ENCODE results near the gene DENND4A.
"Not testable (repeated sequence)": the region's sequence is repeated elsewhere in the genome, so short reads cannot be mapped to it uniquely, and the experiment has no call there.

Gene DENND4A

DNA sequence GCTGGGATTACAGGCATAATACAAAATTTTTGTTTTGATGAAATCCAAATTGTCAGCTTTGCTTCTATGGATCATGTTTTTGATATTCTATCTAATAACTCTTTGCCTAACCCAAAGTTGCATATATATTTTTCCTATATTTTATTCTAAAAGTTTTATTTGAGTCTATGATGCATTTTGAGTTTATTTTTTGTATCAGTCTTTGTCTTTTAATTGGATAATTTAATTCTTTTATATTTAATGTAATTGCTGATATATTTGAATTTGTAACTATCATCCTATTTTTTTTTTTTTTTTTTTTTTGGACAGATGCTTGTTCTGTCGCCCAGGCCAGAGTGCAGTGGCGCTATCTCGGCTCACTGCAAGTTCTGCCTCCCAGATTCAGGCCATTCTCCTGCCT lies 19.7 kb upstream of the DENND4A start:
- Histone ChIP-seq H3K36me3 (ENCODE audit: control insufficient read depth in 2 of 2, insufficient read depth in 1 of 2, low read length in 2 of 2) (no peaks in the 10 kb centered on the region), H3K4me3 (ENCODE audit: low read depth, low read length) (no peak overlapping the region), H3K27ac (ENCODE audit: extremely low read depth, low read depth, low read length) (no peak overlapping the region), H3K4me1 (ENCODE audit: control insufficient read depth, insufficient read depth, low read length) (no peaks in the 10 kb centered on the region), H3K9me3 (ENCODE audit: control insufficient read depth, insufficient read depth, low read depth, low read length) (no peaks in the 10 kb centered on the region)
- ChIA-PET CTCF (interaction anchor here (0.6 to 1.0 kb wide), 2 partner anchors 17 to 21 kb away, joined by 3 read pairs; no protein-coding TSS in a partner anchor), POLR2A (interaction anchor here (0.6 kb wide), 1 partner anchor 517 kb away, joined by 6 read pairs; no protein-coding TSS in a partner anchor)
- no peak for TF ChIP-seq ZFP69B (tag by site-specific recombination; IDR thresholded peaks at IDR 0.05)
- no peak for TF ChIP-seq ZNF133 (tag by site-specific recombination; IDR thresholded peaks at IDR 0.05)
- peak; percentile 70 for TF ChIP-seq SETDB1 (IDR thresholded peaks at IDR 0.05; ENCODE audit: insufficient read length, low read length)

DNA sequence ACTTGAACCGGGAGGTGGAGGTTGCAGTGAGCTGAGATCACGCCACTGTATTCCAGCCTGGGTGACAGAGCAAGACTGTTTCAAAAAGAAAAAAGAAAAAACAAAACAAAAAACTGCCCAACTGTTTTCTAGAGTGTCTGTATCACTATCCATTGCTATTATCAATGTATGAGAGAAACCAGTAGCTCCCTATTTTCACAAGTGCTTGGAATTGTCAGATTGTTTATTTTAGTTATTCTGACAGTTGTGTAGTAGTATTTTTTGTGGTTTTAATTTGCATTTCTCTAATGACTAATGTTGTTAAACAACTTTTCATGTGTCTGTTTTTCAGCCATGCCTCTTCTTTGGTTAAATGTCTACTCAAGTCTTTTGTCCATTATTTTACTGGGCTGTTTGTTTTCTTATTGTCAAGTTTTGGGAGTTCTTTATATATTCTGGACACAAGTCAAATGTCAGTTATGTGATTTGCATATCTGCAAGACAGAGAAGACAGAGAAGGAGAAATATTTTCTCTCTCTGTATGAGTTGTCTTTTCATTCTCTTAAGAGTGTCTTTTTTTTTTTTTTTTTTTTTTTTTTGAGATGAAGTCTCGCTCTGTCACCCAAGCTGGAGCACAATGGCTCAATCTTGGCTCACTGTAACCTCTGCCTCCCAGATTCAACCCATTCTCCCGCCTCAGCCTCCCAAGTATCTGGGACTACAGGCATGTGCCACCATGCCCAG lies 19.1 kb upstream of the DENND4A start:
- CTCF ChIA-PET = not testable (repeated sequence)
- POLR2A ChIA-PET = interaction anchor here (0.6 kb wide), 1 partner anchor 516 kb away, joined by 6 read pairs; no protein-coding TSS in a partner anchor

DNA sequence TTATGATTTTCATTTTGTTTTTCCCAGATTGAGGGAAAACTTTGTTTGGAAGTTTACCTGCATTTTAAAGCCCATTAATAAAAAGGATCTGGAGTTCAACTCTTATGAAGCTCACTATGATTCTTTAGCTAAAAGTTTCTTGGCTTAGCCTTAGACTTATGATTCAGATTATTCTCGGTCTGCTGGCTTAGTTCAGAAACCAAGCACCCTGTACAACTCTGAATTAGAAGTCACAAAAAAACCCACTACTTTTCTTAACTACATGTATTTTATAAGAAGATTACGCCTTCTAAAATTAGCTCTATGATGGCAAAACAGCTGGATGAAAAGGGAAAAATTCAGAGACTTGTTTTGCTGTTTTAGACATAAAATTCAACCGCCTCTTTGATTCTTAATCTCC lies 14.3 kb upstream of the DENND4A start:
- 0 out of 2 replicates have a peak, but pooled peaks cover 9% of the 10 kb centered on the region for H3K4me1 ChIP-seq (ENCODE audit: control insufficient read depth, insufficient read depth, low read length)
- H3K9me3 ChIP-seq (ENCODE audit: control insufficient read depth, insufficient read depth, low read depth, low read length) = no peaks in the 10 kb centered on the region
- no peaks in the 10 kb centered on the region for H3K36me3 ChIP-seq (ENCODE audit: control insufficient read depth in 2 of 2, insufficient read depth in 1 of 2, low read length in 2 of 2)
- H3K27ac ChIP-seq (ENCODE audit: extremely low read depth, low read depth, low read length) = no peak overlapping the region
- ChIA-PET POLR2A (interaction anchor here (1.1 kb wide), 1 partner anchor 12 kb away, joined by 9 read pairs; no protein-coding TSS in a partner anchor), CTCF (interaction anchor here (1.1 to 1.6 kb wide), 2 partner anchors 23 to 51 kb away, joined by 3 to 4 read pairs; no protein-coding TSS in a partner anchor)
- no peak overlapping the region for H3K4me3 ChIP-seq (ENCODE audit: low read depth, low read length)
- no peak for TF ChIP-seq ZNF266 (tag by site-specific recombination; IDR thresholded peaks at IDR 0.05; ENCODE audit: low read depth)
- no peak for TF ChIP-seq ZSCAN23 (tag by site-specific recombination; IDR thresholded peaks at IDR 0.05)
- TF ChIP-seq ZEB2 (tag by site-specific recombination; IDR thresholded peaks at IDR 0.05) = no peak
- TF ChIP-seq ZNF169 (tag by site-specific recombination; IDR thresholded peaks at IDR 0.05) = no peak
- TF ChIP-seq, protein P1, sequence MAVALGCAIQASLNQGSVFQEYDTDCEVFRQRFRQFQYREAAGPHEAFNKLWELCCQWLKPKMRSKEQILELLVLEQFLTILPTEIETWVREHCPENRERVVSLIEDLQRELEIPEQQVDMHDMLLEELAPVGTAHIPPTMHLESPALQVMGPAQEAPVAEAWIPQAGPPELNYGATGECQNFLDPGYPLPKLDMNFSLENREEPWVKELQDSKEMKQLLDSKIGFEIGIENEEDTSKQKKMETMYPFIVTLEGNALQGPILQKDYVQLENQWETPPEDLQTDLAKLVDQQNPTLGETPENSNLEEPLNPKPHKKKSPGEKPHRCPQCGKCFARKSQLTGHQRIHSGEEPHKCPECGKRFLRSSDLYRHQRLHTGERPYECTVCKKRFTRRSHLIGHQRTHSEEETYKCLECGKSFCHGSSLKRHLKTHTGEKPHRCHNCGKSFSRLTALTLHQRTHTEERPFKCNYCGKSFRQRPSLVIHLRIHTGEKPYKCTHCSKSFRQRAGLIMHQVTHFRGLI (tag by site-specific recombination; IDR thresholded peaks at IDR 0.05) = no peak
- TF ChIP-seq, protein P2, sequence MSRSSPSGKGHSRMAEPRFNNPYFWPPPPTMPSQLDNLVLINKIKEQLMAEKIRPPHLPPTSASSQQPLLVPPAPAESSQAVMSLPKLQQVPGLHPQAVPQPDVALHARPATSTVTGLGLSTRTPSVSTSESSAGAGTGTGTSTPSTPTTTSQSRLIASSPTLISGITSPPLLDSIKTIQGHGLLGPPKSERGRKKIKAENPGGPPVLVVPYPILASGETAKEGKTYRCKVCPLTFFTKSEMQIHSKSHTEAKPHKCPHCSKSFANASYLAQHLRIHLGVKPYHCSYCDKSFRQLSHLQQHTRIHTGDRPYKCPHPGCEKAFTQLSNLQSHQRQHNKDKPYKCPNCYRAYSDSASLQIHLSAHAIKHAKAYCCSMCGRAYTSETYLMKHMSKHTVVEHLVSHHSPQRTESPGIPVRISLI (tag by site-specific recombination; IDR thresholded peaks at IDR 0.05) = no peak
- no peak for TF ChIP-seq ZNF292 (tag by site-specific recombination; IDR thresholded peaks at IDR 0.05; ENCODE audit: borderline replicate concordance, low read depth)
- TF ChIP-seq SP2 (tag by site-specific recombination; IDR thresholded peaks at IDR 0.05) = no peak
- TF ChIP-seq, protein P3, sequence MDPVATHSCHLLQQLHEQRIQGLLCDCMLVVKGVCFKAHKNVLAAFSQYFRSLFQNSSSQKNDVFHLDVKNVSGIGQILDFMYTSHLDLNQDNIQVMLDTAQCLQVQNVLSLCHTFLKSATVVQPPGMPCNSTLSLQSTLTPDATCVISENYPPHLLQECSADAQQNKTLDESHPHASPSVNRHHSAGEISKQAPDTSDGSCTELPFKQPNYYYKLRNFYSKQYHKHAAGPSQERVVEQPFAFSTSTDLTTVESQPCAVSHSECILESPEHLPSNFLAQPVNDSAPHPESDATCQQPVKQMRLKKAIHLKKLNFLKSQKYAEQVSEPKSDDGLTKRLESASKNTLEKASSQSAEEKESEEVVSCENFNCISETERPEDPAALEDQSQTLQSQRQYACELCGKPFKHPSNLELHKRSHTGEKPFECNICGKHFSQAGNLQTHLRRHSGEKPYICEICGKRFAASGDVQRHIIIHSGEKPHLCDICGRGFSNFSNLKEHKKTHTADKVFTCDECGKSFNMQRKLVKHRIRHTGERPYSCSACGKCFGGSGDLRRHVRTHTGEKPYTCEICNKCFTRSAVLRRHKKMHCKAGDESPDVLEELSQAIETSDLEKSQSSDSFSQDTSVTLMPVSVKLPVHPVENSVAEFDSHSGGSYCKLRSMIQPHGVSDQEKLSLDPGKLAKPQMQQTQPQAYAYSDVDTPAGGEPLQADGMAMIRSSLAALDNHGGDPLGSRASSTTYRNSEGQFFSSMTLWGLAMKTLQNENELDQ (tag by site-specific recombination; IDR thresholded peaks at IDR 0.05; ENCODE audit: low read depth) = no peak
- TF ChIP-seq, protein P4, sequence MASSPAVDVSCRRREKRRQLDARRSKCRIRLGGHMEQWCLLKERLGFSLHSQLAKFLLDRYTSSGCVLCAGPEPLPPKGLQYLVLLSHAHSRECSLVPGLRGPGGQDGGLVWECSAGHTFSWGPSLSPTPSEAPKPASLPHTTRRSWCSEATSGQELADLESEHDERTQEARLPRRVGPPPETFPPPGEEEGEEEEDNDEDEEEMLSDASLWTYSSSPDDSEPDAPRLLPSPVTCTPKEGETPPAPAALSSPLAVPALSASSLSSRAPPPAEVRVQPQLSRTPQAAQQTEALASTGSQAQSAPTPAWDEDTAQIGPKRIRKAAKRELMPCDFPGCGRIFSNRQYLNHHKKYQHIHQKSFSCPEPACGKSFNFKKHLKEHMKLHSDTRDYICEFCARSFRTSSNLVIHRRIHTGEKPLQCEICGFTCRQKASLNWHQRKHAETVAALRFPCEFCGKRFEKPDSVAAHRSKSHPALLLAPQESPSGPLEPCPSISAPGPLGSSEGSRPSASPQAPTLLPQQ (tag by site-specific recombination; IDR thresholded peaks at IDR 0.05) = no peak
- no peak for TF ChIP-seq ZNF311 (tag by site-specific recombination; IDR thresholded peaks at IDR 0.05; ENCODE audit: borderline replicate concordance)
- TF ChIP-seq ZNF146 (tag by site-specific recombination; IDR thresholded peaks at IDR 0.05) = no peak
- TF ChIP-seq ZNF157 (tag by site-specific recombination; IDR thresholded peaks at IDR 0.05) = no peak
- TF ChIP-seq, protein P5, sequence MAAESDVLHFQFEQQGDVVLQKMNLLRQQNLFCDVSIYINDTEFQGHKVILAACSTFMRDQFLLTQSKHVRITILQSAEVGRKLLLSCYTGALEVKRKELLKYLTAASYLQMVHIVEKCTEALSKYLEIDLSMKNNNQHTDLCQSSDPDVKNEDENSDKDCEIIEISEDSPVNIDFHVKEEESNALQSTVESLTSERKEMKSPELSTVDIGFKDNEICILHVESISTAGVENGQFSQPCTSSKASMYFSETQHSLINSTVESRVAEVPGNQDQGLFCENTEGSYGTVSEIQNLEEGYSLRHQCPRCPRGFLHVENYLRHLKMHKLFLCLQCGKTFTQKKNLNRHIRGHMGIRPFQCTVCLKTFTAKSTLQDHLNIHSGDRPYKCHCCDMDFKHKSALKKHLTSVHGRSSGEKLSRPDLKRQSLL (tag by site-specific recombination; IDR thresholded peaks at IDR 0.05) = no peak

More for the DNA sequence above, 19.1 kb upstream of the DENND4A start:
- H3K9me3 ChIP-seq (ENCODE audit: control insufficient read depth, insufficient read depth, low read depth, low read length); H3K4me3 ChIP-seq (ENCODE audit: low read depth, low read length); H3K36me3 ChIP-seq (ENCODE audit: control insufficient read depth in 2 of 2, insufficient read depth in 1 of 2, low read length in 2 of 2); H3K4me1 ChIP-seq (ENCODE audit: control insufficient read depth, insufficient read depth, low read length); H3K27ac ChIP-seq (ENCODE audit: extremely low read depth, low read depth, low read length): not testable (repeated sequence)
- TF ChIP-seq ZNF140 (tag by site-specific recombination; IDR thresholded peaks at IDR 0.05) = 0 out of 2 replicates have a peak, but pooled peaks have one; percentile 6

Data from HEK293 (cell line).